ENCODE measurements around the gene ABI1. TPM values are rescaled to one million over a fixed set of nuclear protein-coding genes. Genes with fewer than 3 reads are reported as not detected.

Gene ABI1
- total RNA-seq, 1 donor from 2014 or later, result 45.5 TPM

GRCh38 chr10:26737730-26738129 lies 123.0 kb downstream of the ABI1 start:
- no peak for DNase-seq (ENCODE audit: extremely low spot score, unreplicated experiment)
- peaks cover 12% of the 10 kb centered on the region for H3K4me1 Mint-ChIP-seq (ENCODE audit: unreplicated experiment)
- peaks cover 27% of the 10 kb centered on the region for H3K36me3 Mint-ChIP-seq
- H3K9me3 Mint-ChIP-seq, result no peaks in the 10 kb centered on the region
- H3K27me3 Mint-ChIP-seq, result no peaks in the 10 kb centered on the region
- H3K27ac Mint-ChIP-seq, result no peak overlapping the region
- no peak for TF ChIP-seq CTCF (conservative IDR thresholded peaks at IDR 0.05)
- H3K4me3 Mint-ChIP-seq, result no peak overlapping the region

- peak overlapping the region; percentile 94 for H3K27ac Mint-ChIP-seq
- DNase-seq (ENCODE audit: extremely low spot score, unreplicated experiment), result no peak
- H3K27me3 Mint-ChIP-seq, result no peaks in the 10 kb centered on the region
- H3K36me3 Mint-ChIP-seq, result peaks cover 18% of the 10 kb centered on the region
- H3K4me3 Mint-ChIP-seq, result no peak overlapping the region
- H3K9me3 Mint-ChIP-seq, result no peaks in the 10 kb centered on the region
- peaks cover 12% of the 10 kb centered on the region for H3K4me1 Mint-ChIP-seq (ENCODE audit: unreplicated experiment)
- no peak for TF ChIP-seq CTCF (conservative IDR thresholded peaks at IDR 0.05)
Measured at GRCh38 chr10:26735435-26735834, 125.3 kb downstream of the ABI1 start.

GRCh38 chr10:26733750-26734568 lies 126.8 kb downstream of the ABI1 start:
- Mint-ChIP-seq H3K9me3 (no peaks in the 10 kb centered on the region), H3K36me3 (peaks cover 12% of the 10 kb centered on the region), H3K4me1 (ENCODE audit: unreplicated experiment) (peaks cover 12% of the 10 kb centered on the region), H3K4me3 (peak overlapping the region; percentile 71), H3K27me3 (no peaks in the 10 kb centered on the region), H3K27ac (peak overlapping the region; percentile 94)
- no peak for TF ChIP-seq CTCF (conservative IDR thresholded peaks at IDR 0.05)
- DNase-seq (ENCODE audit: extremely low spot score, unreplicated experiment), result no peak

- H3K27ac Mint-ChIP-seq, result no peak overlapping the region
- peaks cover 13% of the 10 kb centered on the region for H3K36me3 Mint-ChIP-seq
- H3K4me1 Mint-ChIP-seq (ENCODE audit: unreplicated experiment), result peaks cover 12% of the 10 kb centered on the region
- H3K27me3 Mint-ChIP-seq, result no peaks in the 10 kb centered on the region
- no peaks in the 10 kb centered on the region for H3K9me3 Mint-ChIP-seq
- no peak for DNase-seq (ENCODE audit: extremely low spot score, unreplicated experiment)
- no peak for TF ChIP-seq CTCF (conservative IDR thresholded peaks at IDR 0.05)
- no peak overlapping the region for H3K4me3 Mint-ChIP-seq
Measured at GRCh38 chr10:26730552-26730951, 130.2 kb downstream of the ABI1 start.

GRCh38 chr10:26729395-26729794 lies 131.4 kb downstream of the ABI1 start:
- no peaks in the 10 kb centered on the region for H3K9me3 Mint-ChIP-seq
- H3K36me3 Mint-ChIP-seq, result peaks cover 10% of the 10 kb centered on the region
- no peak for DNase-seq (ENCODE audit: extremely low spot score, unreplicated experiment)
- H3K4me3 Mint-ChIP-seq, result no peak overlapping the region
- H3K27me3 Mint-ChIP-seq, result no peaks in the 10 kb centered on the region
- peaks cover 8% of the 10 kb centered on the region for H3K4me1 Mint-ChIP-seq (ENCODE audit: unreplicated experiment)
- H3K27ac Mint-ChIP-seq, result no peak overlapping the region
- TF ChIP-seq CTCF (conservative IDR thresholded peaks at IDR 0.05), result no peak
